HEK293 (cell line): ENCODE results near the gene SLC26A11.

Experiments
- CTCF ChIA-PET: fragments of 350-600 bp; formaldehyde crosslinking; extraction: SDS; loops from one replicate; lab custom pipeline; 2021; ENCODE audit warnings: antibody characterized with exemption; lab: Yijun Ruan, JAX
- POLR2A ChIA-PET: fragments of 300-600 bp; formaldehyde crosslinking; extraction: SDS; loops from one replicate; lab custom pipeline; 2020; ENCODE audit warnings: antibody characterized with exemption, inconsistent platforms; lab: Yijun Ruan, JAX
- H3K27ac ChIP-seq: fragments of 200-500 bp; sonication (Bioruptor generic); 2 replicates; pipeline ENCODE4 v1.5.1; 2014; ENCODE audit warnings: low read depth, low read length, control low read depth, inconsistent platforms; ENCODE audit errors: extremely low read depth
- H3K36me3 ChIP-seq, 2 experiments: fragments of 200-500 bp in 1 of 2; sonication (Bioruptor generic) in 1 of 2; 1 replicate in 1 of 2; 2 replicates in 1 of 2; pipeline ENCODE4 v1.5.1; 2014 to 2017; ENCODE audit warnings: inconsistent platforms in 2 of 2, low read length in 2 of 2; ENCODE audit not compliant: control insufficient read depth in 2 of 2, insufficient read depth in 1 of 2
- H3K4me1 ChIP-seq: fragments of 200-500 bp; sonication (Bioruptor generic); 2 replicates; pipeline ENCODE4 v1.5.1; 2014; ENCODE audit warnings: mild to moderate bottlenecking, low read length, inconsistent platforms; ENCODE audit not compliant: control insufficient read depth, insufficient read depth
- H3K4me3 ChIP-seq: 2 replicates; pipeline ENCODE4 v1.5.1; 2011; ENCODE audit warnings: low read depth, mild to moderate bottlenecking, control low read depth, low read length, moderate library complexity
- H3K9me3 ChIP-seq: fragments of 200-500 bp; sonication (Bioruptor generic); 2 replicates; pipeline ENCODE4 v1.5.1; 2014; ENCODE audit warnings: low read depth, low read length, inconsistent platforms; ENCODE audit not compliant: control insufficient read depth, insufficient read depth
- GLI2 ChIP-seq: fragments of 450-650 bp; formaldehyde crosslinking; IDR thresholded peaks from 2 replicates; pipeline ENCODE4; 2017; ENCODE audit warnings: missing biosample characterization, missing genetic modification characterization, low read depth, borderline replicate concordance
- INSM2 ChIP-seq: fragments of 450-650 bp; formaldehyde crosslinking; IDR thresholded peaks from 2 replicates; pipeline ENCODE4 v1.5.1; 2016; ENCODE audit warnings: missing biosample characterization, missing genetic modification characterization
- KLF7 ChIP-seq: fragments of 450-650 bp; formaldehyde crosslinking; IDR thresholded peaks from 2 replicates; pipeline ENCODE4 v1.5.1; 2016; ENCODE audit warnings: missing biosample characterization, missing genetic modification characterization, borderline replicate concordance
- MZF1 ChIP-seq: fragments of 450-650 bp; formaldehyde crosslinking; IDR thresholded peaks from 2 replicates; pipeline ENCODE4 v1.5.1; 2017; ENCODE audit warnings: missing biosample characterization, missing genetic modification characterization, borderline replicate concordance
- OSR2 ChIP-seq: fragments of 450-650 bp; formaldehyde crosslinking; IDR thresholded peaks from 2 replicates; pipeline ENCODE4 v1.5.1; 2016; ENCODE audit warnings: missing biosample characterization, missing genetic modification characterization
- PRDM2 ChIP-seq: fragments of 450-650 bp; formaldehyde crosslinking; IDR thresholded peaks from 2 replicates; pipeline ENCODE4 v1.5.1; 2016; ENCODE audit warnings: missing biosample characterization, missing genetic modification characterization, borderline replicate concordance
- SP2 ChIP-seq: fragments of 450-650 bp; formaldehyde crosslinking; IDR thresholded peaks from 2 replicates; pipeline ENCODE4 v1.5.1; 2016; ENCODE audit warnings: missing biosample characterization, missing genetic modification characterization
- ZBTB49 ChIP-seq: fragments of 450-650 bp; formaldehyde crosslinking; IDR thresholded peaks from 2 replicates; pipeline ENCODE4 v1.5.1; 2016; ENCODE audit warnings: missing biosample characterization, missing genetic modification characterization, low read depth
- ZFP69B ChIP-seq: fragments of 450-650 bp; formaldehyde crosslinking; IDR thresholded peaks from 2 replicates; pipeline ENCODE4 v1.5.1; 2016; ENCODE audit warnings: missing biosample characterization, missing genetic modification characterization
- ZNF133 ChIP-seq: fragments of 450-650 bp; formaldehyde crosslinking; IDR thresholded peaks from 2 replicates; pipeline ENCODE4 v1.5.1; 2016; ENCODE audit warnings: missing biosample characterization, missing genetic modification characterization
- ZNF146 ChIP-seq: fragments of 450-650 bp; formaldehyde crosslinking; IDR thresholded peaks from 2 replicates; pipeline ENCODE4 v1.5.1; 2016; ENCODE audit warnings: missing biosample characterization, missing genetic modification characterization
- ZNF16 ChIP-seq: fragments of 450-650 bp; formaldehyde crosslinking; IDR thresholded peaks from 2 replicates; pipeline ENCODE4 v1.5.1; 2016; ENCODE audit warnings: low read depth, missing biosample characterization, missing genetic modification characterization
- ZNF239 ChIP-seq: fragments of 450-650 bp; formaldehyde crosslinking; IDR thresholded peaks from 2 replicates; pipeline ENCODE4 v1.5.1; 2016; ENCODE audit warnings: missing biosample characterization, missing genetic modification characterization
- ZNF248 ChIP-seq: fragments of 450-650 bp; formaldehyde crosslinking; IDR thresholded peaks from 2 replicates; pipeline ENCODE4 v1.5.1; 2017; ENCODE audit warnings: missing biosample characterization, missing genetic modification characterization
- ZNF302 ChIP-seq: fragments of 450-650 bp; formaldehyde crosslinking; IDR thresholded peaks from 2 replicates; pipeline ENCODE4 v1.5.1; 2016; ENCODE audit warnings: missing biosample characterization, missing genetic modification characterization, low read depth
- ZNF311 ChIP-seq: fragments of 450-650 bp; formaldehyde crosslinking; IDR thresholded peaks from 2 replicates; pipeline ENCODE4 v1.5.1; 2017; ENCODE audit warnings: missing biosample characterization, missing genetic modification characterization, borderline replicate concordance
- ZNF488 ChIP-seq: fragments of 450-650 bp; formaldehyde crosslinking; IDR thresholded peaks from 2 replicates; pipeline ENCODE4 v1.5.1; 2016; ENCODE audit warnings: missing biosample characterization, missing genetic modification characterization
- ZNF514 ChIP-seq: fragments of 450-650 bp; formaldehyde crosslinking; IDR thresholded peaks from 2 replicates; pipeline ENCODE4 v1.5.1; 2016; ENCODE audit warnings: missing biosample characterization, missing genetic modification characterization
- ZNF555 ChIP-seq: fragments of 450-650 bp; formaldehyde crosslinking; conservative IDR thresholded peaks from 2 replicates; pipeline ENCODE4 v1.5.1; 2017; ENCODE audit warnings: missing biosample characterization, mild to moderate bottlenecking, missing genetic modification characterization, inconsistent platforms
- ZNF610 ChIP-seq: fragments of 450-650 bp; formaldehyde crosslinking; IDR thresholded peaks from 2 replicates; pipeline ENCODE4 v1.5.1; 2016; ENCODE audit warnings: missing biosample characterization, missing genetic modification characterization, borderline replicate concordance
- ZNF654 ChIP-seq: fragments of 450-650 bp; formaldehyde crosslinking; IDR thresholded peaks from 2 replicates; pipeline ENCODE4 v1.5.1; 2016; ENCODE audit warnings: low read depth, missing biosample characterization, missing genetic modification characterization
- ZSCAN30 ChIP-seq: fragments of 450-650 bp; IDR thresholded peaks from 2 replicates; pipeline ENCODE4 v1.5.1; 2018; ENCODE audit warnings: missing biosample characterization, mild to moderate bottlenecking, missing genetic modification characterization, moderate library complexity

SLC26A11 gene

GRCh38 chr17:80177986-80178595, 42.1 kb upstream of the SLC26A11 start:
- H3K27ac ChIP-seq: no peak overlapping the region
- no peaks in the 10 kb centered on the region for H3K36me3 ChIP-seq
- no peaks in the 10 kb centered on the region for H3K4me1 ChIP-seq
- no peak overlapping the region for H3K4me3 ChIP-seq
- CTCF ChIA-PET: interaction anchor here (0.5 to 1.3 kb wide), 3 partner anchors 17 to 77 kb away, joined by 3 read pairs; partner anchors contain the start of gene GAA
- TF ChIP-seq ZNF311 (tag by site-specific recombination): no peak
- TF ChIP-seq MZF1: no peak
- TF ChIP-seq KLF7 (tag by site-specific recombination): no peak
- TF ChIP-seq, all 188 proteins: peak for 0
- POLR2A ChIA-PET: no interaction called here
- no peaks in the 10 kb centered on the region for H3K9me3 ChIP-seq

- TF ChIP-seq ZNF488 (no peak), ZNF302 (tag by site-specific recombination) (no peak), ZFP69B (tag by site-specific recombination) (no peak), ZNF133 (tag by site-specific recombination) (no peak), PRDM2 (tag by site-specific recombination) (no peak), ZNF248 (no peak), ZNF16 (no peak), ZNF514 (no peak), ZSCAN30 (tag by site-specific recombination) (no peak), ZNF610 (tag by site-specific recombination) (no peak), INSM2 (tag by site-specific recombination) (no peak), ZNF239 (no peak), OSR2 (tag by site-specific recombination) (no peak), GLI2 (tag by site-specific recombination) (no peak), SP2 (no peak), ZNF555 (no peak), ZBTB49 (no peak), ZNF654 (tag by site-specific recombination) (no peak), ZNF146 (no peak)
- Histone ChIP-seq H3K27ac (no peak overlapping the region), H3K36me3 (no peaks in the 10 kb centered on the region), H3K4me1 (no peaks in the 10 kb centered on the region), H3K9me3 (no peaks in the 10 kb centered on the region), H3K4me3 (no peak overlapping the region)
- CTCF ChIA-PET: interaction anchor here (1.0 kb wide), 1 partner anchor 172 kb away, joined by 3 read pairs; no protein-coding TSS in a partner anchor
- POLR2A ChIA-PET: no interaction called here
These were observed 40.0 kb upstream of the SLC26A11 start for GRCh38 chr17:80180192-80180591.
